Esophagus muscularis mucosa (tissue), 4 donors: ENCODE data around the gene HIGD2A. TPM values are rescaled to one million over a fixed set of nuclear protein-coding genes. Genes with fewer than 3 reads are reported as not detected.

Experiments
- DNase-seq: peaks from one replicate; pipeline ENCODE4 v3.0.0-alpha.2; 2017; ENCODE audit errors: extremely low spot score
- H3K27ac ChIP-seq, 4 donors: fragments of 200-600 bp; sonication (generic); replicated peaks in 1 of 4; 1 replicate in 3 of 4; 2 replicates in 1 of 4; pipeline ENCODE4 v1.5.1; 2016 to 2019; ENCODE audit warnings: mild to moderate bottlenecking in 1 of 4
- H3K27me3 ChIP-seq, 4 donors: fragments of 200-600 bp; sonication (generic); one replicate each; pipeline versions ENCODE4 v1.5.1 to v1.6.0; 2016 to 2019
- H3K36me3 ChIP-seq, 4 donors: fragments of 200-600 bp; sonication (generic); one replicate each; pipeline ENCODE4 v1.5.1; 2016 to 2019
- H3K4me1 ChIP-seq, 4 donors: fragments of 200-600 bp; sonication (generic); one replicate each; pipeline ENCODE4 v1.5.1; 2016 to 2019
- H3K4me3 ChIP-seq, 4 donors: fragments of 200-600 bp; sonication (generic); 1 replicate in 2 of 4; 2 replicates in 2 of 4; pipeline ENCODE4 v1.5.1; 2016 to 2019; ENCODE audit warnings: mild to moderate bottlenecking in 4 of 4, moderate library complexity in 1 of 4
- H3K9me3 ChIP-seq, 4 donors: fragments of 200-600 bp; sonication (generic); 1 replicate in 3 of 4; 2 replicates in 1 of 4; pipeline ENCODE4 v1.5.1; 2016 to 2019
- CTCF ChIP-seq, 3 experiments: fragments of 200-600 bp in 2 of 3; fragments of 450-650 bp in 1 of 3; sonication (generic) in 2 of 3; IDR thresholded peaks; one replicate each; pipeline ENCODE4 v1.5.1; 2017 to 2019; ENCODE audit warnings: antibody characterized with exemption in 3 of 3, mild to moderate bottlenecking in 2 of 3, moderate library complexity in 1 of 3
- EP300 ChIP-seq: sonication (generic); formaldehyde crosslinking; IDR thresholded peaks from one replicate; pipeline ENCODE4 v1.6.1; 2017; ENCODE audit warnings: antibody characterized with exemption
- POLR2A ChIP-seq: fragments of 450-650 bp; IDR thresholded peaks from one replicate; pipeline ENCODE4 v1.6.1; 2017; ENCODE audit warnings: antibody characterized with exemption, moderate library complexity, mild to moderate bottlenecking, low read depth
- POLR2AphosphoS5 ChIP-seq, 2 donors: sonication (generic); formaldehyde crosslinking; IDR thresholded peaks; one replicate each; pipeline ENCODE4 v1.6.1; 2017; ENCODE audit warnings: antibody characterized with exemption in 2 of 2
- WGBS: methylation state at CpG from one replicate; pipeline ENCODE4 v1.1.5; 2018; 5-methylcytosine and 5-hydroxymethylcytosine counted together
- intact Hi-C: fragments of 100-400 bp; cut with DNase I; formaldehyde crosslinking; loops from one replicate; pipeline ENCODE4 v1.15.1; 2023
- total RNA-seq, 4 donors: library from RNA; depleted of rRNA; stranded (reverse); fragments of >200 nt; gene quantifications; one replicate each; pipeline versions ENCODE4 v1.1.0 to v1.2.1, GENCODE V29; 2016

Gene HIGD2A
- total RNA-seq, 4 donors from 2014 or later, result 120 to 179 (median 160) TPM

- no peak overlapping the region for H3K27ac ChIP-seq
- intact Hi-C loops, result no loop called here
- 78% methylated on average over 4 of the region's 4 CpGs for WGBS
- no peak for DNase-seq
- peaks cover 19 to 66% (median 56%) of the 10 kb centered on the region in 4 donors for H3K36me3 ChIP-seq
- no peak for TF ChIP-seq CTCF (IDR thresholded peaks at IDR 0.05)
- H3K27me3 ChIP-seq, result no peaks in the 10 kb centered on the region
- no peak overlapping the region for H3K4me3 ChIP-seq
- peaks cover 36 to 50% (median 39%) of the 10 kb centered on the region in 4 donors for H3K4me1 ChIP-seq
- H3K9me3 ChIP-seq, result no peaks in the 10 kb centered on the region
Measured at GRCh38 chr5:176391999-176392398, 3.4 kb downstream of the HIGD2A start.

DNA sequence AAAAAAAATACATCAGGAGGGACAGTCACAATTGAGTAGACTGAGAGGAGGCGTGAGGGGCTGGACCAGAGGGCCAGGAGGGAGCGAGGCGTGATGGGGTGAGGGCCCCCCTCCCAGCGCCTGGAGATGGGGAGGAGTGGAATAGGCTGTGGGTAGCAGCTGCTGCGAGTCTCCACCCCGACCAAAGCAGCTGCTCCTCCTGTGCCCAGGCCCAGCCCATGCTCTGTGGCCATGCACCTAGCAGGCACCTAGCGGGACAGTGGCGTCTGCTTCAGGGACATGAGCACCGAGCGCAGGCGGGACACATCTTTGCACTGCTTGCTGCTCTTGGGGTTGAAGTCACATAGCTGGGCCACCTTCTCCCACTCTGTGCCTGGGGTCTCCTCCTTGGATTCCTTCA lies 4.0 kb downstream of the HIGD2A start:
- Histone ChIP-seq H3K27ac (no peak overlapping the region), H3K36me3 (peaks cover 19 to 72% (median 60%) of the 10 kb centered on the region in 4 donors)
- WGBS, result 92% methylated on average over 11 of the region's 11 CpGs

DNA sequence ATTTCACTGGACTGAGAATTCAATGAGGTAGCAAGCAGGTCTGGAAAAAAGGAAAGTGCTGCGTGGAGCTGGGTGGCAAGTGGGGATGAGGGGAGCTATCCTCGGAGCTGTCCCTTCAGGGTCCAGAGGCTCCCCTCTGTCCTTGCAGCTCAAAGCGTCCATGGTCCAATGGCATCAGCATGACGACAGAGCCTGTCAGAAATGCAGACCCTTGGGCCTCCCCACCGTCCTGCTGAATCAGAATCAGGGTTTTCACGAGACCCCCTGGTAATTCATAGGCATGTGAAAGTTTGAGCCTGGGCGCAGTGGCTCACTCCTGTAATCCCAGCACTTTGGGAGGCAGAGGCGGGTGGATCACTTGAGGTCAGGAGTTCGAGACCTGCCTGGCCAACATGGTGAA lies 5.5 kb downstream of the HIGD2A start:
- Histone ChIP-seq H3K36me3 (peaks cover 19 to 82% (median 73%) of the 10 kb centered on the region in 4 donors), H3K4me3 (no peak overlapping the region), H3K27me3 (no peaks in the 10 kb centered on the region), H3K27ac (peak overlapping the region in 1 of 4 donors; percentile 54), H3K9me3 (no peaks in the 10 kb centered on the region), H3K4me1 (peaks cover 25 to 39% (median 28%) of the 10 kb centered on the region in 4 donors)
- intact Hi-C loops, result no loop called here
- DNase-seq, result no peak
- WGBS, result 96% methylated on average over 9 of the region's 9 CpGs
- TF ChIP-seq POLR2A, result no peak
- no peak for TF ChIP-seq POLR2AphosphoS5 (IDR thresholded peaks at IDR 0.05)
- TF ChIP-seq CTCF (IDR thresholded peaks at IDR 0.05), result no peak
- TF ChIP-seq EP300, result no peak

More for the DNA sequence above, 4.0 kb downstream of the HIGD2A start:
- Histone ChIP-seq H3K27me3 (no peaks in the 10 kb centered on the region), H3K9me3 (no peaks in the 10 kb centered on the region), H3K4me3 (no peak overlapping the region), H3K4me1 (peaks cover 30 to 45% (median 33%) of the 10 kb centered on the region in 4 donors)
- intact Hi-C loops, result no loop called here
- no peak for TF ChIP-seq POLR2AphosphoS5 (IDR thresholded peaks at IDR 0.05)
- TF ChIP-seq POLR2A, result no peak
- TF ChIP-seq CTCF (IDR thresholded peaks at IDR 0.05), result no peak
- TF ChIP-seq EP300, result no peak
- DNase-seq, result no peak

GRCh38 chr5:176394881-176395675 lies 6.5 kb downstream of the HIGD2A start:
- Histone ChIP-seq H3K4me1 (peaks cover 16 to 31% (median 20%) of the 10 kb centered on the region in 4 donors), H3K27me3 (no peaks in the 10 kb centered on the region), H3K27ac (peak overlapping the region; percentile 20 to 56 (median 54)), H3K36me3 (peaks cover 19 to 88% (median 76%) of the 10 kb centered on the region in 4 donors), H3K9me3 (no peaks in the 10 kb centered on the region), H3K4me3 (no peak overlapping the region)
- DNase-seq, result no peak
- intact Hi-C loops, result no loop called here
- TF ChIP-seq POLR2AphosphoS5 (IDR thresholded peaks at IDR 0.05) (no peak), POLR2A (no peak), CTCF (IDR thresholded peaks at IDR 0.05) (no peak), EP300 (no peak)
- 74% methylated on average over 11 of the region's 11 CpGs for WGBS
